Retinal pigment epithelial cell (primary cell): Measurements from ENCODE around the gene BPIFB4.

Source experiments
- DNase-seq: peaks from one replicate; pipeline ENCODE4 v3.0.0-alpha.2; 2010; ENCODE audit warnings: low read depth
- H3K4me3 ChIP-seq: 2 replicates; pipeline ENCODE4 v1.5.1; 2011; ENCODE audit warnings: mild to moderate bottlenecking, low read length, control low read depth, moderate library complexity
- TF ChIP-seq, protein P1 (sequence below): conservative IDR thresholded peaks from 2 replicates; pipeline ENCODE4 v1.5.1; 2011; ENCODE audit warnings: low read depth, low read length, control low read depth, inconsistent platforms

The BPIFB4 gene

DNA sequence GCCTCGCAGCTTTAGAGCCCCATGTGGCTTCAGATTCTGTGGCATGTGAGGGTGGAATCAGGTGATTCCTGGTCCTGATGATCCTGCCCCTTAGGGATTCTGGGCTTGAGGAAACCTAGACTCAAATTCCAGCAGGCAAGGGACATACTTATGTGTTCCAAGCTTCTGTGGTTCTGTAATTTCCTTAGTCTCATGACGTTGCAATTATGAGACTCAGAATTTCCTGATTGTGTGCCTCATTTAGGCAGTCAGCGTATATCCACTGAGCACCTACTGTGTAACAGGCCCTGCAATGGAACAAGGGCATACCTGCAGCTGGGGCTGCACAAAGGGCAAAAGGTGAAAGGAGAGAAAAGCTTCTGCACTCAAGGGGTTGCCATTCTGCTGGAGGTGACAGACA, 11.6 kb upstream of the BPIFB4 start:
- TF ChIP-seq, protein P1, sequence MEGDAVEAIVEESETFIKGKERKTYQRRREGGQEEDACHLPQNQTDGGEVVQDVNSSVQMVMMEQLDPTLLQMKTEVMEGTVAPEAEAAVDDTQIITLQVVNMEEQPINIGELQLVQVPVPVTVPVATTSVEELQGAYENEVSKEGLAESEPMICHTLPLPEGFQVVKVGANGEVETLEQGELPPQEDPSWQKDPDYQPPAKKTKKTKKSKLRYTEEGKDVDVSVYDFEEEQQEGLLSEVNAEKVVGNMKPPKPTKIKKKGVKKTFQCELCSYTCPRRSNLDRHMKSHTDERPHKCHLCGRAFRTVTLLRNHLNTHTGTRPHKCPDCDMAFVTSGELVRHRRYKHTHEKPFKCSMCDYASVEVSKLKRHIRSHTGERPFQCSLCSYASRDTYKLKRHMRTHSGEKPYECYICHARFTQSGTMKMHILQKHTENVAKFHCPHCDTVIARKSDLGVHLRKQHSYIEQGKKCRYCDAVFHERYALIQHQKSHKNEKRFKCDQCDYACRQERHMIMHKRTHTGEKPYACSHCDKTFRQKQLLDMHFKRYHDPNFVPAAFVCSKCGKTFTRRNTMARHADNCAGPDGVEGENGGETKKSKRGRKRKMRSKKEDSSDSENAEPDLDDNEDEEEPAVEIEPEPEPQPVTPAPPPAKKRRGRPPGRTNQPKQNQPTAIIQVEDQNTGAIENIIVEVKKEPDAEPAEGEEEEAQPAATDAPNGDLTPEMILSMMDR: no peak
- no peak for DNase-seq

DNA sequence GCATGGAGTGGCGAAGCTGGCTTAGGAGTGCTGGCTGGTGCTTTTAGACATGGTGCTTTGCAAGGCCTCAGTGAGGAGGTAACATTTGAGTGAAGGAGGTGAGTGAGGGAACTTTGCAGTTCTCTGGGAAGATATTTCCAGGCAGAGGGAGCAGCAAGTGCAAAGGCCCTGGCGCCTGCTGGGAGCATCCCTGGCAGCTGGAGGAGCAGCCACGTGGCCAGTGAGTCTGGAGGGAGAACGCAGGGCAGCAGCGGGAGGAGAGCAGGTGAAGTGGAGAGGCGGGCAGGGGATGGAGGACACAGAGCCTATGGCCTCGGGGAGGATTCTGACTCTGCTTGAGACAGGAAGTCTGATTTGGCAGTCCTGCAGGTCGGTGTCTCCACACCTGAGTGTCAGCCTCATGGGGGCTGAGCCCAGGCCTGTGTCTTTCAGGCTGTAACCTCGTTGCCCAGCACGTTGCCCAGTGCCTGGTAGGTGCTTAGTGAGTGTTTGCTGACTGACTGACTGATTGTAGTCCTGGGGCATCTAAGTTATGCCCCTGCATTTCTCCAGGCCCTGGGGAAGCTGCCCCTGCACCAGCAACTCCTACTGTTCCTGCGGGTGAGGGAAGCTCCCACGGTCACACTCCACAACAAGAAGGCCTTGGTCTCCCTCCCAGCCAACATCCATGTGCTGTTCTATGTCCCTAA, 11.0 kb upstream of the BPIFB4 start:
- no peak overlapping the region for H3K4me3 ChIP-seq
- TF ChIP-seq, protein P1: no peak
- DNase-seq: no peak

More for the DNA sequence above, 11.6 kb upstream of the BPIFB4 start:
- no peak overlapping the region for H3K4me3 ChIP-seq

DNA sequence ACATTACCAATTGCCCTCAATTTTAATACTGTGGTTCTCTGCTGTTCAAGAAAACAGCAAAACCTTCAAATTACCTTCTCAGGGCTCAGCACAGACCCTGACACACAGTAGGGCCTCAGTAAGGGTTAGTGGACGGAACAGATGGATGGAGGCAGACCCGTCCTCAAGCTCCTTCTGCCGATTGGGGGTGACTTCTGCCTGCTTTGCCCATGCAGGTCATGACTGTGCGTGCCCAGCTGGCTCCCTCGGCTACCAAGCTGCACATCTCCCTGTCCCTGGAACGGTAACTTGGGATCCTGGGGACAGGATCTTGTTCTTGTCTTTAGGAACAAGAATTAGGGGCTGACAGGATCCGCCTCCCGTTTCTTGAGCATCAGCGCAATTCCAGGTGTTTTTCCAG, 9.8 kb upstream of the BPIFB4 start:
- H3K4me3 ChIP-seq: no peak overlapping the region
- TF ChIP-seq, protein P1: no peak
- no peak for DNase-seq

DNA sequence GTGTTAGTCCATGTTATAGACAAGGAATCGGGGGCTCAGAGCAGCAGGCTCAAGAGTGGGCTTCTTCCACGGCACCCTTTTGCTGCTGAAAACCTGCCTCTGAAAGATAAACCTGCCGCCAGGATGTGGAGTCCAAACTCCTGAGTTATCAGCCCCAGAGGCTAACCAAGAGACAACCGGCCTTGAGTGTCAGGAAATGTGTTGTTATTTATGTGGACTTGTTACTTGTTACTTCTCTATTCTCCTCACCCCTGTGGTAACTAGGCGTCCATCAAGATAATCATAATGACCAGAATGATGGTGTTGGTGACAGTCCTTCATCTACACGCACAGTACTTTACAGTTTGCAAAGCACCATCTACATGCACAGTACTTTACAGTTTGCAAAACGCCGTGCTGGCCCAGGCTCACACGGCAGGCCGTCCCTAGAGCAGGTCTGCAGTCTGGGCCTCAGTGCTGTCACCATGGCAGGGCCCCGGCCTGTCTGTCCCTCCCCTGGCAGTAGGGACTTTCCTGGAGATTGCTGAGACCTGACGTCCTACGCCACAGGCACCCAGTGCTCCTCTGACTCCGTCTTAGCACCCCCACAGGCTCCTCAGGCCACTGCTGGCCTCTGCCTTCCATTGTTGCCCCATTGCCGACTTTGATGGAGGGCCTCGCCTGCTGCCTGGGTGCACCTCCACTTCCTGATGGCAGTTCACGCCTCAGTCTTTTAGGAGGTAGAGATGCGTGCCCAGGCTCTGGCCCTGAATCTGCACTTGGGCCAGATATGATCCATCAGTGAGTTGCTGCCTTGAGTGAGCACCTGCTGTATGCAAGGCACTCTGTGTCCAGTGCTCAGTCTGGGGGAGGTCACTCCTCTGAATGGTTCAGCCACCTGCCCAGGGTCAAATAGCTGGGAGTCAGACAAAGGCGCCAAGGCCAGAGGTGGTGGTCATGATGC, 9.1 kb upstream of the BPIFB4 start:
- TF ChIP-seq, protein P1: no peak
- H3K4me3 ChIP-seq: no peak overlapping the region
- DNase-seq: no peak

DNA sequence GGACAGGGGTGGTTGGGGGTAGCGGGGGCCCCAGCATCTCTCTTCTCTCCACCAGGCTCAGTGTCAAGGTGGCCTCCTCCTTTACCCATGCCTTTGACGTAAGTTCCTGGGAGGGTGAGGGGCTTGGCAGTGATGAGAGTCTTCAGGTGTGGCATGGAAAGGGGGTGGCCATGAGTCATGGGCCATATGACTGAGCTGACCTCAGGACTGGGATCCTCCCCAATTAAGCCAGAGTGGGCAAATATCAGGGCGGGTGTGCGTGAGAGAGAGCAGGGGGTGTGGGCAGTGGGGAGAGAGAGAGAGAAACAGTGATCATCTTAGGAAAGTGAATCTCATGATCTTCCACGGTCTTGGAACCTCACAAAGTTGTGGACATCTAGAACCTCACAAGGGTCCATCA, 8.2 kb upstream of the BPIFB4 start:
- no peak for DNase-seq

DNA sequence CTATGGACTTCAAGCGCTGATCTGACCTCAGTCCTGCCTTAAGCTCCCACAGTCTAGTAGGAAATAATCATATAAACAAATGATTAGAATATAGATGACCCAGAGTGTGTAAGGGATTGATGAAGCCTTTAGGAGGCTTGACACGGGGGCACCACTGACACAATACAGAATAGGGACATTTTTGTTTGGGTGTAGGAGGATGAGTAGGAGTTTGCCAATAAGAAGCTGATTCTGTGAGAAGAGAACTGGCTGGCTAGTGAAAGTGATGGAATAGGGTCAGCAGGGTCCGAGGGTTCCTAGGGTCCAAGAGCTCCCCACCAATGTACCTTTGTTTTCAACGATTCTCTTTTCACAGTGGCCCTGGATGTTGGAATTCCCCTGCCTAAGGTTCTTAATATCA, 7.1 kb upstream of the BPIFB4 start:
- DNase-seq: no peak
- TF ChIP-seq, protein P1: no peak
- H3K4me3 ChIP-seq: no peak overlapping the region

More for the DNA sequence above, 8.2 kb upstream of the BPIFB4 start:
- no peak overlapping the region for H3K4me3 ChIP-seq
- TF ChIP-seq, protein P1: no peak

DNA sequence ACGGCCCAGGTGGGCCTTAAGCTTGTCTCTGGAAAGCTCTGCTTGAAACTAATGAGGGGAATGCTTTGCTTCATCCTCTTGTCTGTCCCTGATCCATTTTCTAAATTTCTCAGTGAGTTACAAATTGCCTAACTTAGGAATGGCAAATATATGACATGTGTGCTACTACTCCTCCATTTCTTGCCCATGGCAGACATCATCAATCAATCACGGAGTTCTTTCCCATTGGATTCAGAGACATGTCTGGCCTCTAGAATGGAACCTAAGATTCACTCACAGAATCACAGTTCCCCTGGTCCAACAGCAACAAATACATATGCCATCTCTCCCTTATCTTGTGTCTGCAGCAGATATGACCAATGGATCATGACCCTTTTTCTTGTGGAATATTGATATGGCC, 6.6 kb upstream of the BPIFB4 start:
- H3K4me3 ChIP-seq: no peak overlapping the region
- TF ChIP-seq, protein P1: no peak
- DNase-seq: no peak
